Liver (tissue), 9 donors: ENCODE results near the gene ZBTB12. TPM values are rescaled to one million over a fixed set of nuclear protein-coding genes. Genes with fewer than 3 reads are reported as not detected.

Experiments used
- DNase-seq: peaks from one replicate; pipeline ENCODE4 v3.0.0-alpha.2; 2017; ENCODE audit warnings: low spot score
- H3K27ac ChIP-seq, 2 donors: one replicate each; pipeline ENCODE4 v1.7.0; 2013; ENCODE audit warnings: inconsistent platforms in 2 of 2, low read length in 2 of 2, control low read depth in 1 of 2, low read depth in 1 of 2, mild to moderate bottlenecking in 1 of 2
- H3K27me3 ChIP-seq, 4 donors: one replicate each; pipeline versions ENCODE4 v1.6.1 to v1.7.0; 2013; ENCODE audit warnings: low read length in 3 of 4, inconsistent platforms in 1 of 4, mild to moderate bottlenecking in 1 of 4, moderate library complexity in 1 of 4; ENCODE audit not compliant: control insufficient read depth in 4 of 4, insufficient read depth in 4 of 4
- H3K36me3 ChIP-seq, 4 donors: one replicate each; pipeline versions ENCODE4 v1.6.1 to v1.7.0; 2013; ENCODE audit warnings: low read length in 3 of 4, mild to moderate bottlenecking in 3 of 4, low read depth in 1 of 4, moderate library complexity in 1 of 4; ENCODE audit not compliant: control insufficient read depth in 4 of 4, insufficient read depth in 3 of 4
- H3K4me1 ChIP-seq, 4 donors: one replicate each; pipeline versions ENCODE4 v1.6.1 to v1.7.0; 2013; ENCODE audit warnings: low read length in 3 of 4, mild to moderate bottlenecking in 3 of 4, moderate library complexity in 1 of 4; ENCODE audit not compliant: control insufficient read depth in 4 of 4, insufficient read depth in 4 of 4
- H3K4me3 ChIP-seq, 3 donors: one replicate each; pipeline versions ENCODE4 v1.6.1 to v1.7.0; 2013; ENCODE audit warnings: low read length in 3 of 3, control low read depth in 1 of 3, low read depth in 1 of 3, mild to moderate bottlenecking in 1 of 3
- H3K9ac ChIP-seq, 2 donors: one replicate each; pipeline ENCODE4 v1.7.0; 2013; ENCODE audit warnings: low read length in 2 of 2, mild to moderate bottlenecking in 2 of 2, moderate library complexity in 2 of 2, control low read depth in 1 of 2, low read depth in 1 of 2
- H3K9me3 ChIP-seq, 4 donors: one replicate each; pipeline versions ENCODE4 v1.6.1 to v1.7.0; 2013; ENCODE audit warnings: low read length in 3 of 4; ENCODE audit not compliant: control insufficient read depth in 4 of 4
- ATF3 ChIP-seq: IDR thresholded peaks from 2 replicates; pipeline ENCODE4 v1.6.1; 2016; ENCODE audit warnings: antibody characterized with exemption
- CTCF ChIP-seq: fragments of 150-350 bp; IDR thresholded peaks from 2 replicates; pipeline ENCODE4 v1.5.1; 2017; ENCODE audit warnings: improper control_type of control experiment, low read depth, low read length; ENCODE audit not compliant: missing input control
- FOXA1 ChIP-seq: IDR thresholded peaks from 2 replicates; pipeline ENCODE4 v1.6.1; 2016; ENCODE audit warnings: antibody characterized with exemption
- GABPA ChIP-seq, 2 donors: IDR thresholded peaks in 1 of 2; conservative IDR thresholded peaks in 1 of 2; 2 replicates each; pipeline ENCODE4 v1.6.1; 2016; ENCODE audit warnings: antibody characterized with exemption in 2 of 2, mild to moderate bottlenecking in 1 of 2, moderate library complexity in 1 of 2
- HNF4A ChIP-seq, 2 donors: conservative IDR thresholded peaks; 2 replicates each; pipeline ENCODE4 v1.6.1; 2016; ENCODE audit warnings: antibody characterized with exemption in 2 of 2, mild to moderate bottlenecking in 2 of 2
- HNF4G ChIP-seq: IDR thresholded peaks from 2 replicates; pipeline ENCODE4 v1.6.1; 2016; ENCODE audit warnings: antibody characterized with exemption
- JUND ChIP-seq, 2 donors: IDR thresholded peaks; 2 replicates each; pipeline ENCODE4 v1.6.1; 2016; ENCODE audit warnings: antibody characterized with exemption in 2 of 2
- MAX ChIP-seq: IDR thresholded peaks from 2 replicates; pipeline ENCODE4 v1.6.1; 2016; ENCODE audit warnings: antibody characterized with exemption
- NR2F2 ChIP-seq: IDR thresholded peaks from 2 replicates; pipeline ENCODE4 v1.6.1; 2016; ENCODE audit warnings: antibody characterized with exemption
- RAD21 ChIP-seq, 2 donors: IDR thresholded peaks; 2 replicates each; pipeline ENCODE4 v1.6.1; 2016; ENCODE audit warnings: antibody characterized with exemption in 2 of 2, mild to moderate bottlenecking in 2 of 2
- REST ChIP-seq: IDR thresholded peaks from 2 replicates; pipeline ENCODE4 v1.6.1; 2016; ENCODE audit warnings: antibody characterized with exemption, mild to moderate bottlenecking
- RXRA ChIP-seq, 2 donors: IDR thresholded peaks; 2 replicates each; pipeline ENCODE4 v1.6.1; 2017 to 2018; ENCODE audit warnings: antibody characterized with exemption in 2 of 2, mild to moderate bottlenecking in 1 of 2
- SP1 ChIP-seq: IDR thresholded peaks from 2 replicates; pipeline ENCODE4 v1.6.1; 2018; ENCODE audit warnings: antibody characterized with exemption, mild to moderate bottlenecking
- TAF1 ChIP-seq: conservative IDR thresholded peaks from 2 replicates; pipeline ENCODE4 v1.6.1; 2016; ENCODE audit warnings: antibody characterized with exemption, mild to moderate bottlenecking
- YY1 ChIP-seq: IDR thresholded peaks from 2 replicates; pipeline ENCODE4 v1.6.1; 2016; ENCODE audit warnings: antibody characterized with exemption, mild to moderate bottlenecking
- ZBTB33 ChIP-seq: IDR thresholded peaks from 2 replicates; pipeline ENCODE4 v1.6.1; 2016; ENCODE audit warnings: antibody characterized with exemption
- WGBS: extraction: QIAGEN DNeasy Blood & Tissue Kit; methylation state at CpG from one replicate; pipeline ENCODE4 v1.1.7; 2013; 5-methylcytosine and 5-hydroxymethylcytosine counted together
- polyA plus RNA-seq, 2 donors: library from polyadenylated mRNA; stranded (reverse) in 1 of 2; unstranded in 1 of 2; fragments of 200-250 nt in 1 of 2; fragments of >200 nt in 1 of 2; fragmentation: Nextera tagmentation in 1 of 2; extraction: Ambion mirVana in 1 of 2; gene quantifications; one replicate each; pipeline versions ENCODE4 v1.2.1 to v1.2.3, GENCODE V29; 2013 to 2015
- total RNA-seq, 2 donors: library from RNA; depleted of rRNA; stranded (reverse); fragments of >200 nt; gene quantifications; one replicate each; pipeline ENCODE4 v1.2.3, GENCODE V29; 2014
- donor health status: healthy.
- donor health status: healthy.
- donor health status: healthy.
- donor health status: healthy.
- donor health status: healthy.

ZBTB12 gene
- total and polyA plus RNA-seq, 4 donors = 0.25 to 2.3 (median 0.83) TPM; not detected in 1

- peaks cover 15 to 53% (median 26%) of the 10 kb centered on the region in 4 donors for H3K36me3 ChIP-seq
- H3K27me3 ChIP-seq = no peaks in the 10 kb centered on the region
Measured at GRCh38 chr6:31881136-31881859, 20.6 kb downstream of the ZBTB12 start.

GRCh38 chr6:31880616-31881015 is 21.3 kb downstream of the ZBTB12 start:
- Histone ChIP-seq H3K9me3 (no peaks in the 10 kb centered on the region), H3K27ac (no peak overlapping the region), H3K4me1 (no peaks in the 10 kb centered on the region), H3K36me3 (peaks cover 15 to 51% (median 24%) of the 10 kb centered on the region in 4 donors), H3K4me3 (no peak overlapping the region), H3K9ac (no peak overlapping the region), H3K27me3 (no peaks in the 10 kb centered on the region)
- 95% methylated on average over 10 of the region's 10 CpGs for WGBS
- TF ChIP-seq RAD21 (IDR thresholded peaks at IDR 0.05) = no peak
- TF ChIP-seq NR2F2 = no peak
- no peak for TF ChIP-seq HNF4G
- TF ChIP-seq GABPA (IDR thresholded peaks at IDR 0.05 in 1 of 2, conservative IDR thresholded peaks at IDR 0.05 in 1 of 2) = no peak
- no peak for TF ChIP-seq MAX
- no peak for TF ChIP-seq REST
- TF ChIP-seq FOXA1 = no peak
- no peak for TF ChIP-seq ATF3
- no peak for TF ChIP-seq TAF1
- no peak for TF ChIP-seq RXRA (IDR thresholded peaks at IDR 0.05)
- no peak for TF ChIP-seq YY1
- no peak for DNase-seq

More at GRCh38 chr6:31881136-31881859, 20.6 kb downstream of the ZBTB12 start:
- no peak overlapping the region for H3K27ac ChIP-seq
- TF ChIP-seq GABPA (IDR thresholded peaks at IDR 0.05 in 1 of 2, conservative IDR thresholded peaks at IDR 0.05 in 1 of 2) = no peak
- H3K4me3 ChIP-seq = no peak overlapping the region
- H3K9me3 ChIP-seq = no peaks in the 10 kb centered on the region
- no peak for DNase-seq
- no peaks in the 10 kb centered on the region for H3K4me1 ChIP-seq
- 93% methylated on average over 9 of the region's 9 CpGs for WGBS
- no peak overlapping the region for H3K9ac ChIP-seq

GRCh38 chr6:31879901-31880300 is 22.0 kb downstream of the ZBTB12 start:
- no peak overlapping the region for H3K9ac ChIP-seq
- 86% methylated on average over 10 of the region's 10 CpGs for WGBS
- no peaks in the 10 kb centered on the region for H3K27me3 ChIP-seq
- no peak overlapping the region for H3K27ac ChIP-seq
- H3K36me3 ChIP-seq = peaks cover 15 to 48% (median 22%) of the 10 kb centered on the region in 4 donors
- no peaks in the 10 kb centered on the region for H3K4me1 ChIP-seq
- no peak for DNase-seq
- no peak overlapping the region for H3K4me3 ChIP-seq
- H3K9me3 ChIP-seq = no peaks in the 10 kb centered on the region
- TF ChIP-seq RXRA (IDR thresholded peaks at IDR 0.05) (no peak), ZBTB33 (no peak), GABPA (IDR thresholded peaks at IDR 0.05 in 1 of 2, conservative IDR thresholded peaks at IDR 0.05 in 1 of 2) (no peak), HNF4A (conservative IDR thresholded peaks at IDR 0.05) (no peak), HNF4G (no peak), CTCF (no peak), SP1 (no peak), FOXA1 (no peak), NR2F2 (no peak), ATF3 (no peak), JUND (IDR thresholded peaks at IDR 0.05) (no peak)
